SK-N-SH treated with all-trans-retinoic acid at 6 μM for 48 hours (cell line): ENCODE results near the gene NET1.

Experiments
- ATAC-seq: fragments of 200-7000 bp; cut with Tn5 transposase; 3 replicates; pipeline ENCODE4 v1.9.1; 2020; ENCODE audit warnings: mild to moderate bottlenecking, moderate library complexity
- ARNTL ChIP-seq: fragments of 450-650 bp; formaldehyde crosslinking; IDR thresholded peaks from 2 replicates; pipeline ENCODE4 v1.5.0; 2020; ENCODE audit warnings: low read depth, mild to moderate bottlenecking, moderate library complexity, borderline replicate concordance
- BACH2 ChIP-seq: fragments of 250-450 bp; sonication (Bioruptor Pico); IDR thresholded peaks from 2 replicates; pipeline ENCODE4 v1.9.0; 2021; ENCODE audit warnings: mild to moderate bottlenecking, borderline replicate concordance
- CSDC2 ChIP-seq: fragments of 250-450 bp; sonication (Bioruptor Pico); IDR thresholded peaks from 2 replicates; pipeline ENCODE4 v1.5.0; 2020; ENCODE audit warnings: mild to moderate bottlenecking, moderate library complexity
- ESRRG ChIP-seq: fragments of 250-450 bp; sonication (Bioruptor Pico); IDR thresholded peaks from 2 replicates; pipeline ENCODE4 v1.6.1; 2021; ENCODE audit warnings: mild to moderate bottlenecking
- GLIS3 ChIP-seq: fragments of 250-450 bp; sonication (Bioruptor Pico); IDR thresholded peaks from 2 replicates; pipeline ENCODE4 v1.5.0; 2020; ENCODE audit warnings: mild to moderate bottlenecking, moderate library complexity
- ISL1 ChIP-seq: fragments of 250-450 bp; sonication (Bioruptor Pico); IDR thresholded peaks from 2 replicates; pipeline ENCODE4 v2.1.2; 2022; ENCODE audit warnings: mild to moderate bottlenecking, moderate library complexity
- OSR1 ChIP-seq: fragments of 250-450 bp; sonication (Bioruptor Pico); IDR thresholded peaks from 2 replicates; pipeline ENCODE4 v1.8.0; 2022; ENCODE audit warnings: moderate library complexity, mild to moderate bottlenecking, inconsistent platforms
- PPARA ChIP-seq: fragments of 250-450 bp; sonication (Bioruptor Pico); IDR thresholded peaks from 2 replicates; pipeline ENCODE4 v1.5.0; 2020; ENCODE audit warnings: mild to moderate bottlenecking, borderline replicate concordance
- RARB ChIP-seq: fragments of 250-450 bp; sonication (Bioruptor Pico); IDR thresholded peaks from 2 replicates; pipeline ENCODE4 v1.8.0; 2021; ENCODE audit warnings: mild to moderate bottlenecking, moderate library complexity
- SNAI2 ChIP-seq: fragments of 250-450 bp; sonication (Bioruptor Pico); IDR thresholded peaks from 2 replicates; pipeline ENCODE4 v1.5.0; 2020; ENCODE audit warnings: mild to moderate bottlenecking, moderate library complexity
- TCF4 ChIP-seq: fragments of 250-450 bp; sonication (Bioruptor Pico); IDR thresholded peaks from 2 replicates; pipeline ENCODE4 v1.8.0; 2021; ENCODE audit warnings: mild to moderate bottlenecking, moderate library complexity, borderline replicate concordance
- TOX ChIP-seq: fragments of 250-450 bp; sonication (Bioruptor Pico); IDR thresholded peaks from 2 replicates; pipeline ENCODE4 v1.8.0; 2021; ENCODE audit warnings: mild to moderate bottlenecking, moderate library complexity, borderline replicate concordance
- ZC3H10 ChIP-seq: fragments of 250-450 bp; sonication (Bioruptor Pico); IDR thresholded peaks from 2 replicates; pipeline ENCODE4 v1.5.1; 2021; ENCODE audit warnings: mild to moderate bottlenecking, moderate library complexity
- ZFP3 ChIP-seq: fragments of 250-450 bp; sonication (Bioruptor Pico); IDR thresholded peaks from 2 replicates; pipeline ENCODE4 v1.5.0; 2020; ENCODE audit warnings: mild to moderate bottlenecking, moderate library complexity
- ZFP30 ChIP-seq: fragments of 450-650 bp; formaldehyde crosslinking; IDR thresholded peaks from 2 replicates; pipeline ENCODE4 v1.5.0; 2022; ENCODE audit warnings: mild to moderate bottlenecking, moderate library complexity
- ZNF565 ChIP-seq: fragments of 450-650 bp; formaldehyde crosslinking; conservative IDR thresholded peaks from 2 replicates; pipeline ENCODE4 v1.5.0; 2020; ENCODE audit warnings: low read depth, mild to moderate bottlenecking, moderate library complexity
- ZNF70 ChIP-seq: fragments of 450-650 bp; formaldehyde crosslinking; IDR thresholded peaks from 2 replicates; pipeline ENCODE4 v1.5.0; 2020; ENCODE audit warnings: mild to moderate bottlenecking, moderate library complexity
- ZNF8 ChIP-seq: fragments of 450-650 bp; formaldehyde crosslinking; IDR thresholded peaks from 2 replicates; pipeline ENCODE4 v1.5.0; 2020; ENCODE audit warnings: mild to moderate bottlenecking, moderate library complexity
- TF ChIP-seq, protein P1 (sequence below): fragments of 250-450 bp; sonication (Bioruptor Pico); IDR thresholded peaks from 2 replicates; pipeline ENCODE4 v1.8.0; 2021; ENCODE audit warnings: low read depth, mild to moderate bottlenecking, moderate library complexity, borderline replicate concordance
- TF ChIP-seq, protein P2 (sequence below): fragments of 250-450 bp; sonication (Bioruptor Pico); IDR thresholded peaks from 2 replicates; pipeline ENCODE4 v1.5.1; 2020; ENCODE audit warnings: low read depth, mild to moderate bottlenecking, moderate library complexity
- TF ChIP-seq, protein P3 (sequence below): fragments of 250-450 bp; sonication (Bioruptor Pico); IDR thresholded peaks from 2 replicates; pipeline ENCODE4 v1.5.0; 2020; ENCODE audit warnings: mild to moderate bottlenecking, moderate library complexity
- TF ChIP-seq, protein P4 (sequence below): fragments of 250-450 bp; sonication (Bioruptor Pico); IDR thresholded peaks from 2 replicates; pipeline ENCODE4 v1.8.0; 2020; ENCODE audit warnings: mild to moderate bottlenecking, moderate library complexity, borderline replicate concordance

Gene NET1

DNA sequence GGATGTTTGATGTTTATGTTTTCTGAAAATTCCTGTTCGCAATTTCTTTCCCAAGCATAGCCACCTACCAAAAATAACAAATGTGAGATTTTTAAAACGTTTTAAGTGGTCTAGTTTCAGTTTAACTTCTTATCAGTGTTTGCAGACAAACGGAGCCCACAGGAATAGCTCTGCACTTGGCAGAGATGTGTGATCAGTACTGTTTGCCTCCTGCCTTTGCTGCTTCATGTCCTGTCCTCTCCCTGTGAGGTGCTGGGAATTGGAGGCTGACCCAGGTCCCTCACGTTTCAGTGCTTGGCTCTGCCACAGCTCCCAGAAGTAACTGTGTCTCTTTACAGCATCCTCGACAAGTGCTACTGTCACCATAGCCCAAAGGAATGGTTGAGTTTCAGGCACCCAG lies 46.4 kb upstream of the NET1 start:
- TF ChIP-seq ZNF8, result no peak
- TF ChIP-seq RARB (CRISPR knock-in tag), result no peak
- TF ChIP-seq GLIS3 (CRISPR knock-in tag), result no peak
- TF ChIP-seq ARNTL (CRISPR knock-in tag), result no peak

DNA sequence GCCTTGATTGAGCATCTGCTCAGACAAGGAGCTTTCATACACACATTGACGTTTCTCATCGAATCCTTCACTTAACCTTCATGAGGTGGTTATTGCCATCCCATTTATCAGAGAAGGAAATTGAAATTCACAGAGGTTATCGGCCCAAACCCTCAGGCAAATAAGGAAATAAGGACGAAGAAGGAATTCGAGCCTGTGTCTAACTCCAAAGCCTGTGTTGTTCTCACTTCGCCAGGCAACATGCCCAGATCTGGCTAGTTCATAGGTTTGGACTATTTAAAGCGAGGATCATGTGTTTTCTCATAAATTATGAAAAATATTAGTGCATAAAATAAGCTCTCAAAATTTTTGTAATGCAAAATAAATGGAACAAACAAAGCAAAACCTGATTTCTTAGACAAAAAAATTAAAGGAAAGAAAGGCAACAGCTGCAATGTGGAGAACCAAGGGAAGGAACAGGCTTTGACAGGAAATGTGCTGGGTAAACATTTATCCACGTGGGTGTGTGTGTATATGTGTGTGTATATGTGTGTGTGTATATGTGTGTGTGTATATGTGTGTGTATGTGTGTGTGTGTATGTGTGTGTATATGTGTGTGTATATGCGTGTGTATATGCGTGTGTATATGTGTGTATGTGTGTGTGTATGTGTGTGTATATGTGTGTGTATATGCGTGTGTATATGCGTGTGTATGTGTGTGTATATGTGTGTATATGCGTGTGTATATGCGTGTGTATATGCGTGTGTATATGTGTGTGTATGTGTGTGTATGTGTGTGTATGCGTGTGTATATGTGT lies 42.8 kb upstream of the NET1 start:
- TF ChIP-seq PPARA (CRISPR knock-in tag) (no peak), CSDC2 (no peak), ZNF565 (CRISPR knock-in tag) (no peak), ZNF8 (no peak), ISL1 (no peak), OSR1 (no peak), ARNTL (CRISPR knock-in tag) (no peak), BACH2 (CRISPR knock-in tag) (no peak), ZFP30 (no peak), SNAI2 (CRISPR knock-in tag) (no peak), ESRRG (CRISPR knock-in tag) (no peak), RARB (CRISPR knock-in tag) (no peak)
- TF ChIP-seq, protein P1, sequence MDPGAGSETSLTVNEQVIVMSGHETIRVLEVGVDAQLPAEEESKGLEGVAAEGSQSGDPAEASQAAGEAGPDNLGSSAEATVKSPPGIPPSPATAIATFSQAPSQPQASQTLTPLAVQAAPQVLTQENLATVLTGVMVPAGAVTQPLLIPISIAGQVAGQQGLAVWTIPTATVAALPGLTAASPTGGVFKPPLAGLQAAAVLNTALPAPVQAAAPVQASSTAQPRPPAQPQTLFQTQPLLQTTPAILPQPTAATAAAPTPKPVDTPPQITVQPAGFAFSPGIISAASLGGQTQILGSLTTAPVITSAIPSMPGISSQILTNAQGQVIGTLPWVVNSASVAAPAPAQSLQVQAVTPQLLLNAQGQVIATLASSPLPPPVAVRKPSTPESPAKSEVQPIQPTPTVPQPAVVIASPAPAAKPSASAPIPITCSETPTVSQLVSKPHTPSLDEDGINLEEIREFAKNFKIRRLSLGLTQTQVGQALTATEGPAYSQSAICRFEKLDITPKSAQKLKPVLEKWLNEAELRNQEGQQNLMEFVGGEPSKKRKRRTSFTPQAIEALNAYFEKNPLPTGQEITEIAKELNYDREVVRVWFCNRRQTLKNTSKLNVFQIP (CRISPR knock-in tag), result no peak
- TF ChIP-seq, protein P2, sequence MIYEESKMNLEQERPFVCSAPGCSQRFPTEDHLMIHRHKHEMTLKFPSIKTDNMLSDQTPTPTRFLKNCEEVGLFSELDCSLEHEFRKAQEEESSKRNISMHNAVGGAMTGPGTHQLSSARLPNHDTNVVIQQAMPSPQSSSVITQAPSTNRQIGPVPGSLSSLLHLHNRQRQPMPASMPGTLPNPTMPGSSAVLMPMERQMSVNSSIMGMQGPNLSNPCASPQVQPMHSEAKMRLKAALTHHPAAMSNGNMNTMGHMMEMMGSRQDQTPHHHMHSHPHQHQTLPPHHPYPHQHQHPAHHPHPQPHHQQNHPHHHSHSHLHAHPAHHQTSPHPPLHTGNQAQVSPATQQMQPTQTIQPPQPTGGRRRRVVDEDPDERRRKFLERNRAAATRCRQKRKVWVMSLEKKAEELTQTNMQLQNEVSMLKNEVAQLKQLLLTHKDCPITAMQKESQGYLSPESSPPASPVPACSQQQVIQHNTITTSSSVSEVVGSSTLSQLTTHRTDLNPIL (CRISPR knock-in tag), result no peak
- no peak for ATAC-seq

More for the DNA sequence above, 46.4 kb upstream of the NET1 start:
- ATAC-seq, result no peak; the same call in 2 of the 3 replicates

DNA sequence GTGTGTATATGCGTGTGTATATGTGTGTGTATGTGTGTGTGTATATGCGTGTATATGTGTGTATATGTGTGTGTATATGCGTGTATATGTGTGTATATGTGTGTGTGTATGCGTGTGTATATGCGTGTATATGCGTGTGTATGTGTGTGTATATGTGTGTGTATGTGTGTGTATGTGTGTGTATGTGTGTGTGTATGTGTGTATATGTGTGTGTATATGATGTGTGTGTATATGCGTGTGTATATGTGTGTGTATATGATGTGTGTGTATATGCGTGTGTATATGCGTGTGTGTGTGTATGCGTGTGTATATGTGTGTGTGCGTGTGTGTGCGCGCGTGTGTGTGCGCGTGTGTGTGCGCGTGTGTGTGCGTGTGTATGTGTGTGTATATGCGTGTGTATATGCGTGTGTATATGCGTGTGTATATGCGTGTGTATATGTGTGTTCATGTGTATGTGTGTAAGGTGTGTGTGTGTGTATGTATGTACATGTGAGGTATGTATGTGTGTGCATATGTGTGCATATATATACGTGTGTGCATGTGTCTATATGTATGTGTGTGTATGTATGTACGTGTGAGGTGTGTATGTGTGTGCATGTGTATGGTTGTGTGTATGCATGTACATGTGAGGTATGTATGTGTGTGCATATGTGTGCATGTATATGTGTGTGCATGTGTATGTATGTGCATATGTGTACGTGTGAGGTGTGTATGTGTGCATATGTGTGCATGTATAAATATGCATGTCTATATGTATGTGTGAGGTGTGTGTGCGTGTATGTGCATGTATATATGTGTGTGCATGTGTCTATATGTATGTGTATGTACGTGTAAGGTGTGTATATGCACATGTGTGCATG lies 41.6 kb upstream of the NET1 start:
- TF ChIP-seq SNAI2 (CRISPR knock-in tag), result no peak
- TF ChIP-seq ZC3H10 (CRISPR knock-in tag), result no peak
- TF ChIP-seq ZNF565 (CRISPR knock-in tag), result no peak
- TF ChIP-seq ZNF70 (CRISPR knock-in tag), result no peak
- no peak for TF ChIP-seq TOX (CRISPR knock-in tag)
- TF ChIP-seq, protein P1 (CRISPR knock-in tag), result no peak
- no peak for TF ChIP-seq ZFP30
- no peak for TF ChIP-seq ESRRG (CRISPR knock-in tag)
- no peak for TF ChIP-seq ZFP3 (CRISPR knock-in tag)
- TF ChIP-seq TCF4 (CRISPR knock-in tag), result no peak
- no peak for TF ChIP-seq GLIS3 (CRISPR knock-in tag)
- no peak for TF ChIP-seq CSDC2
- TF ChIP-seq OSR1, result no peak
- TF ChIP-seq, protein P3, sequence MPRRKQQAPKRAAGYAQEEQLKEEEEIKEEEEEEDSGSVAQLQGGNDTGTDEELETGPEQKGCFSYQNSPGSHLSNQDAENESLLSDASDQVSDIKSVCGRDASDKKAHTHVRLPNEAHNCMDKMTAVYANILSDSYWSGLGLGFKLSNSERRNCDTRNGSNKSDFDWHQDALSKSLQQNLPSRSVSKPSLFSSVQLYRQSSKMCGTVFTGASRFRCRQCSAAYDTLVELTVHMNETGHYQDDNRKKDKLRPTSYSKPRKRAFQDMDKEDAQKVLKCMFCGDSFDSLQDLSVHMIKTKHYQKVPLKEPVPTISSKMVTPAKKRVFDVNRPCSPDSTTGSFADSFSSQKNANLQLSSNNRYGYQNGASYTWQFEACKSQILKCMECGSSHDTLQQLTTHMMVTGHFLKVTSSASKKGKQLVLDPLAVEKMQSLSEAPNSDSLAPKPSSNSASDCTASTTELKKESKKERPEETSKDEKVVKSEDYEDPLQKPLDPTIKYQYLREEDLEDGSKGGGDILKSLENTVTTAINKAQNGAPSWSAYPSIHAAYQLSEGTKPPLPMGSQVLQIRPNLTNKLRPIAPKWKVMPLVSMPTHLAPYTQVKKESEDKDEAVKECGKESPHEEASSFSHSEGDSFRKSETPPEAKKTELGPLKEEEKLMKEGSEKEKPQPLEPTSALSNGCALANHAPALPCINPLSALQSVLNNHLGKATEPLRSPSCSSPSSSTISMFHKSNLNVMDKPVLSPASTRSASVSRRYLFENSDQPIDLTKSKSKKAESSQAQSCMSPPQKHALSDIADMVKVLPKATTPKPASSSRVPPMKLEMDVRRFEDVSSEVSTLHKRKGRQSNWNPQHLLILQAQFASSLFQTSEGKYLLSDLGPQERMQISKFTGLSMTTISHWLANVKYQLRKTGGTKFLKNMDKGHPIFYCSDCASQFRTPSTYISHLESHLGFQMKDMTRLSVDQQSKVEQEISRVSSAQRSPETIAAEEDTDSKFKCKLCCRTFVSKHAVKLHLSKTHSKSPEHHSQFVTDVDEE (CRISPR knock-in tag), result no peak
- TF ChIP-seq, protein P4, sequence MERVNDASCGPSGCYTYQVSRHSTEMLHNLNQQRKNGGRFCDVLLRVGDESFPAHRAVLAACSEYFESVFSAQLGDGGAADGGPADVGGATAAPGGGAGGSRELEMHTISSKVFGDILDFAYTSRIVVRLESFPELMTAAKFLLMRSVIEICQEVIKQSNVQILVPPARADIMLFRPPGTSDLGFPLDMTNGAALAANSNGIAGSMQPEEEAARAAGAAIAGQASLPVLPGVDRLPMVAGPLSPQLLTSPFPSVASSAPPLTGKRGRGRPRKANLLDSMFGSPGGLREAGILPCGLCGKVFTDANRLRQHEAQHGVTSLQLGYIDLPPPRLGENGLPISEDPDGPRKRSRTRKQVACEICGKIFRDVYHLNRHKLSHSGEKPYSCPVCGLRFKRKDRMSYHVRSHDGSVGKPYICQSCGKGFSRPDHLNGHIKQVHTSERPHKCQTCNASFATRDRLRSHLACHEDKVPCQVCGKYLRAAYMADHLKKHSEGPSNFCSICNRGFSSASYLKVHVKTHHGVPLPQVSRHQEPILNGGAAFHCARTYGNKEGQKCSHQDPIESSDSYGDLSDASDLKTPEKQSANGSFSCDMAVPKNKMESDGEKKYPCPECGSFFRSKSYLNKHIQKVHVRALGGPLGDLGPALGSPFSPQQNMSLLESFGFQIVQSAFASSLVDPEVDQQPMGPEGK (CRISPR knock-in tag), result no peak
- TF ChIP-seq, protein P2 (CRISPR knock-in tag), result no peak
- no peak for ATAC-seq
